ENCODE measurements around the gene CDCP1.

The CDCP1 gene

DNA sequence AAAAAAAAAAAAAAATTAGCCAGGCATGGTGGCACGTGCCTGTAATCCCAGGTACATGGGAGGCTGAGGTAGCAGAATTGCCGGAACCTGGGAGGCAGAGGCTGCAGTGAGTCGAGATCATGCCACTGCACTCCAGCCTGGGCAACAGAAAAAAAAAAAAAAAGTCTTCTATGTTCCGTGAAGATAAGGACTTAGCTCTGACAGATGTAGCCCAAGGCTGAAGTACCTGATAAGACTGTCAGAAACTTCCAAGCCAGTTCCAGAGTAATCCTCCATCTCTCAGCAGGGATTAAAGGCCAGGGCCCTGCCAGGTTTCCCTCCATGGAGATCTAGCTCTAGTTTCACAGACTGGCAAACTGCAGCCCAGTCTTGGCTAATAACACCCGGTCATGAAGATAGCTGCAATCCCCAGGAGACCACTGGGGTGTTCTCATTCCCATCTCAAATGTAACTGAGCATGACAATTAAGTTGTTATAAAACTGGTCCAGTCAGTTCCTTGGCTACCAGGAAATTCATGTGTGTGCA, 8.5 kb downstream of the CDCP1 start:
- no peak for DNase-seq

- no peak for DNase-seq
Observed at GRCh38 chr3:45135959-45136358, 10.2 kb downstream of the CDCP1 start.

- no peak for DNase-seq
Observed at GRCh38 chr3:45134758-45135521, 11.2 kb downstream of the CDCP1 start.

GRCh38 chr3:45132568-45133211, 13.5 kb downstream of the CDCP1 start:
- no peak for DNase-seq

- DNase-seq: no peak
Observed at GRCh38 chr3:45131201-45131600, 15.0 kb downstream of the CDCP1 start.

DNA sequence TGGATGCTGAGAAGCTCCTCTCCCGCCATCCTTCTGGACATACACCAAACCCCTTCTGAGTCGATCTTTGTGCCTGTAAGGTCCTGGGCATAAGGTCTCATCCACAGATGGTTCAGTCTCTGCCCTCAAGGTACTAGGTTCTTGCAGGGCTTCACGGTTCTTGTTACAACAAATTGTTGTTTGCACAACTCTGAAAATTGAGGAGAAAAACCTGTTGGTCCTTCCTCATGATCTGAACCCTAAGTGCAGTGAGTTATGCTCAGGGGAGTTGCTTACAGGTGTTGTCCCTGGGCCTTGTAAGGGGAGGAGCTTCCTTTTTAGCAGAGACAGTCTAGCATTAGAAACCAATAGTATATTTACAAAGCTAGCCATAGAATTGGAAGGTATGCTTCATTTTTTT, 15.7 kb downstream of the CDCP1 start:
- DNase-seq: no peak

- DNase-seq: no peak
Observed at GRCh38 chr3:45128950-45129349, 17.2 kb downstream of the CDCP1 start.

- no peak for DNase-seq
Observed at GRCh38 chr3:45127130-45127822, 18.9 kb downstream of the CDCP1 start.

GRCh38 chr3:45126730-45127129, 19.4 kb downstream of the CDCP1 start:
- no peak for DNase-seq

DNA sequence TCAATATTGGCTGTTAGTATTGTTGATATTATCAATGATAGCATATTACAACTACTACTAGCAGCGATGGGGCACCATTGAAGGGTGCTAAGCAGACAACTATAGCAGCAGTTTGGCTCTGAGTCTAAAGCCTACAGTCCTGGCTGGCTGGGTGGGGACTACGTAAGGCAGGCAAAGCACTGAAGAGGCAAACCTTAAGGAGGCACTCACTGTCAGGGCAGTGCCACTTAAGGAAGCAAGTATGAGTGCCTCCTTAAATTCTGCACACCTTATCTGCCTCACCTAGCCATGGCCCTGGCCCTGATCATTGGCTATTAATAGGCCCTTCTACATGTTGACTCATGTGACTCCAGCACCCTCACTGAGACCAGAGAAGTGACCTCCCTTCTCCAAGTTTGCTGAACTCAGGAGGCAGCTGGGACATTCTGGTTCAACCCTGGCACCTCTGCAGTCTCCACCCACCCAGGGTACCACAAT, 20.6 kb downstream of the CDCP1 start:
- DNase-seq: no peak

DNA sequence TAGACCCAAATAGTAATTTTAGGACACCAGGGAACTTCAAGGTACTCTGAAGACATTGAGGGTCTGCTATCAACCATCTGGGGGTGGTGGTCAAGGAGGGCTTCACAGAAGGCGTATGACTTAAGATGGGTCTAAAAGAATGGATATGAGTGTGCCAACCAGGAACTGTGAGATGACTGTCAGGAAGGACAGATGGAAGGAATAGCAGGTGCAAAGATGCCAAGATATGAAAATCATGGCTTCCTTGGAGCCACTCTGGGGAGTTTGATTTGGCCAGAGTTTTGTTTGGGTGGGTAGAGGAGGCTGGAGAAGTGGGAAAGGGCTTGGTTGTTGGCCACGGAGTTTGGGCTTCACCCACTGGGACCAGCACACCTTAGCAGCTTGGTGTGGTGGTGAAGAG, 21.2 kb downstream of the CDCP1 start:
- no peak for DNase-seq

DNA sequence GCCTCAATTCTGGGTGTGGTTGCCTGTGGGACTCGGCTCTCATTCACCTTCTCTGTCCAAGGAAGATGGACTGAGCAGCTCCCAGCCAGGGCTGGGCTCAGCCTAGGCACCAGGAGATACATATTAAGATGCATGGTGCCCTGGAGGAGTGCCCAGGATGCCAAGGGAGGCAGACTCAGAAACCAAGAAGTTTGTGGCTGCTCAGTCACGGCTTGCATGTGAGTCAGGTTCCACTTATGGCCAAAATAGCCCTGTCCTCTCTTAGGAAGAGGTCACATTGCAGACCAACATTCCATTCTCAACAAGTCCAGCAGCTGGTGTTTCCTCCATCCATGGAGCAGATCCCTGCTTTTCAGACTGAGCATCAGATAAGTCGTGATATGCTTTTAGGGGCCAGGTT, 21.8 kb downstream of the CDCP1 start:
- no peak for DNase-seq

DNA sequence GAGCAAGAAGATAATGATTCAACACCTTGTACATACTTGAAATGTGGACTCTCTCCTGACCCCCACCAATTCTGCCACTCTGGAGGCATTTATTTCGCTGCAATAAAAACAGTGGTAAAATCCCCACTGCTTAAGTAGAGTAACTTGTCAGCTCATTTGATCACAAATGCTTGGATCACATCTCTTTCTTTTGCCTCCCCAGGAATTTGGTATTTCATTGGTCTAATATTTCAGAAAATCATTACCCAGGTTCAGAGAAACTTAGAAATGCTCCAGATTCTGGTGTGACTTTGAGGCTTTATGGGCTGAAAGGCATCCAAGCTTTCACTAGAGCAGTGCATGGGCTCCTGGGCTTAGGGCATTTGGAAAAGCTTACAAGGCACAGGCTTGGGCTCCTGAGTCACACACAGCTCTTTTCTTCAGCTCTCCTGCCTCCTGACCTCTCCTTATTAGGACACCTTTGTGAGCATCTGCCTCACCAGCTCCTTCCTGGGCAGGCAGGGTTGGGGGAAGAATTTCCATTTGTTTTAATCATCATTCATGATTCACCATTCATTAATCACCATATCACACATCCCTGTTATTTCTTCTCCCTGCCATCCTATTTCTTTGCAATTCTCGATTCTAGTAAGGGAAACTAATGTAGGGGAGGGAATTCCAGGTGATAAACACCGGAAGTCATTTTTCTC, 22.5 kb downstream of the CDCP1 start:
- DNase-seq: no peak

DNA sequence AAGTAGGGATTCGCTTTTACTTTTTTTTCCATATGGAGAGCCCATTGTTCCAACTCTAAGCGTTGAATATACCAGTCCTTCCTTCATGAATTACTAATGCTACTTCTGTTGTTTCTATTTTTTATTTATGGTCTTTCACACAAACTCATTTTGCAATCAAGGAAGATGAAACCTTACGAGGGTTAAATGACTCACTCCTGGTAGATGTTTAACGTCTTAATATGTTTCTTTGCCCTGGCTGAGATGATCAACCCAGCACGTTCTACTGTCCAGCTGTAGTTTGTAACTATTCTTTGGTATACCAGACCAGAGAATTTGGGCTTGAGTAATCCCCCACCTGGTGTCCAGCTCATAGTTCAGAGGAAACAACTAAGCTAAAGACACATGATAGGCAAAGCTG, 23.1 kb downstream of the CDCP1 start:
- no peak for DNase-seq

DNA sequence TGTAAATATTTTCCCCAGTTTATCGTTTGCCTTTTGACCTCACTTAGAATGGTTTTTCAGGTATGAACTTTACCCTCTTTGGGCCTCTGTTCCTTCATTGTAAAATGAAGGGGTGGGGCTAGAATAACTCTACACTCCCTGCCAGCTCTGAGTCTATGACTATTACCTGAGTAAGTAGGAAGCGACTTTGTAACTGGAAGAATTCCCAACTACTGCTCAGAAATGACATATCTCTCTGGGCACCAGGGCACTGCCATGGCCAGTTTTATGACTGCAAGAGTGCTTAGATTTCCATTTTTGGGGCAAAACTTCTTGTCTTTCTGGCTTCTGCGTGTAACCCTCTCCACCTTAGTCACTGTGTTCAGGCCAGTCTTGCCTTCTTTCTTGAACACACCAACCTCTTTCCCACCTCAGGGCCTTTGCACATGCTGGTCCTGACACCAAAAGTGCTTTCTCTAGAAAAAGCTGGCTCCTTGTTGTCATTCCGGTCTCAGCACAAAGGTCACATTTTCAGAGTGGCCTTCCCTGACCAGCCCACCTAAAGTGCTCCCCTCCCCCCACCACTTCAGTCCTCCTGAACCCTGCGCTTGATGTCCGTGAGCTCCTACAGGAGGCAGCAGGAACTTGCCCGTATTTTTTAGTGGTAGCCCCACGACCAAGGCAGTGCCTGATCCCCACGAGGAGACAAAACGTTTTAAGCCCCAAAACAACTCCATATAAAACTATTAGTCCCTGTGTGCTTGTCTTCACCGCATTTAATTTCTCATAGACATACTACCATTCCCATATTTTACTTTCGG, 25.6 kb downstream of the CDCP1 start:
- no peak for DNase-seq

DNA sequence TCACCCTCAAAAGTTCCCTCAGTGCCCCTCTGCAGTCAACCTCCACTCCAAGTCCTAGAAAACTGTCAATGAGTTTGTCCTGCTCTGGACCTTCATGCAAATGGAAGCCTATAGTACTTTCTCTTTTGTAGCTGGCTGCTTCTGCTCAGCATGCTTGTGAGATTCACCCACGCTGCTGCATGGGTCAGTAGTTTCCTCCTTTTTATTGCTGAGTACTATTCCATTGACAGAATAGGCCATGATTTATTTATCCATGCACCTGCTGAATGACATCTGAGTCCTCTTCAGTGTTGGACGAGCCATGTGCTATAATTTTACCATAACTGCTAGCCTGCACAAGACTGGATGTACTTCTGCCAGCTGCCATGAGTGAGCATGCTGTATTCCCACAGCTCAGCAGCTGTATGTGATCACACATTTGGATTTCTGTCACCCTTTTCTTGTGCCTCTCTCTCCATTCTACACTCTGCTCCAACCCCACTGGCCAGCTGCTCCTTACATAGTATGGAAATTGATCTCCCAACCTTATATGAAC, 26.3 kb downstream of the CDCP1 start:
- no peak for DNase-seq

DNA sequence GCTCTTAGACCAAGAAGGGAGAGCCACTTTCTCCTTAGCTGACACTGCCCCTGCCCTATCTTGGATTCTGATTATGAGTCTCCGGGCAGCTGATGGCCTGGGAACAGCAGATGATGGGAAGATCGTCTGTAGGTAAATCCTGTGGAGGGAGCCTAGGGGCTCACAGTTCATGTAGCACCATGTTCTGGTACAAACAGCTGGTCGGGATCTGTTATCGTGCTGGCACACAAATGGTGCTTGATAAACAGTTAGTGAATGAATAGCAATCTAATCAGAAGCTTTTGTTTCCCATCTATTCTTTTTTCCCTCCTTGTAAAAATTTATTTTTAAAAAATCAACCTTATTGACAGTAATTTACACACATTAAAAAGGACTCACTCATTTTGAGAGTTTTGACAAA, 26.8 kb downstream of the CDCP1 start:
- no peak for DNase-seq

GRCh38 chr3:45118615-45119071, 27.5 kb downstream of the CDCP1 start:
- no peak for DNase-seq

- no peak for DNase-seq
Observed at GRCh38 chr3:45116350-45116749, 29.8 kb downstream of the CDCP1 start.

GRCh38 chr3:45113625-45114050, 32.5 kb downstream of the CDCP1 start:
- no peak for DNase-seq

DNA sequence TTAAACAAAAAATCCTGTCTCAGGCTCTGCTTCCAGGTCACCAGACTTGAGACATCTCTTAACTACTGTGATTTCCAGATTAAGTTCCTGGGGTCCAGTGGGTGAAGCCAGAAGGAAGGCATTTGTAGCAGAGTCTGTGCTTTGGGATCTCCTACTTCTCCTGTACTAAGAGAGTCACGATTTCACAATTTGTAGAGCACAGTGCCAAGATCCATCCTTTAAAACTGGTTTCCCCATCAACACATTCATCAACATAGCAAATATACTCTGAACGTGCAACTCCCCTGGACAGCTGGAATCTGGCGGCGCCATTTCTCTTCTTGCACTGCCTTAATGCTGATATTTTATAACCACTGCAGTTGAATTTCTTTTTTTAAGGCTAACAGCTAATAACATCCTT, 33.2 kb downstream of the CDCP1 start:
- DNase-seq: no peak

GRCh38 chr3:45110509-45110833, 35.7 kb downstream of the CDCP1 start:
- no peak for DNase-seq

Measured in T-helper 9 cell (primary cell).